ENCODE data around the gene RAI1. TPM values are rescaled to one million over a fixed set of nuclear protein-coding genes. Genes with fewer than 3 reads are reported as not detected.
"Not testable (repeated sequence)": the region's sequence is repeated elsewhere in the genome, so short reads cannot be mapped to it uniquely, and the experiment has no call there.

RAI1 gene
- total and polyA plus RNA-seq, 10 donors = 5.4 to 61.9 (median 35.2) TPM

- Histone ChIP-seq H3K4me1 (peaks cover 0 to 15% (median 0%) of the 10 kb centered on the region in 6 donors), H3K9me3 (peaks cover 0 to 9% (median 0%) of the 10 kb centered on the region in 8 donors), H3K27me3 (replicated peaks in 1 of 7) (no peaks in the 10 kb centered on the region), H3K4me3 (no peak overlapping the region), H3K36me3 (no peaks in the 10 kb centered on the region), H3K27ac (no peak overlapping the region)
- WGBS, 5 donors = 88 to 98% (median 94%) methylated on average over 5 of the region's 5 CpGs
- no peak for DNase-seq
- intact Hi-C loops (cut with DNase I; ENCODE audit: low total_unique reads) = no loop called here
- no peak for TF ChIP-seq POLR2A (IDR thresholded peaks at IDR 0.05)
- TF ChIP-seq CTCF (IDR thresholded peaks at IDR 0.05 in 8 of 11, conservative IDR thresholded peaks at IDR 0.05 in 3 of 11) = no peak
- TF ChIP-seq POLR2AphosphoS5 (IDR thresholded peaks at IDR 0.05) = no peak
Observed at GRCh38 chr17:17635126-17635525, 46.1 kb upstream of the RAI1 start.

GRCh38 chr17:17635537-17636271, 45.6 kb upstream of the RAI1 start:
- H3K4me3 ChIP-seq; intact Hi-C loops (cut with DNase I; ENCODE audit: low total_unique reads); DNase-seq; H3K27me3 ChIP-seq (replicated peaks in 1 of 7); H3K9me3 ChIP-seq; H3K36me3 ChIP-seq: not testable (repeated sequence)
- peak overlapping the region in 3 of 8 donors; percentile 18 to 64 (median 60) for H3K27ac ChIP-seq
- H3K4me1 ChIP-seq = peaks cover 0 to 20% (median 0%) of the 10 kb centered on the region in 6 donors
- WGBS, 5 donors = 74 to 84% (median 77%) methylated on average over 15 of the region's 15 CpGs

- DNase-seq = no peak
- peaks cover 0 to 9% (median 0%) of the 10 kb centered on the region in 8 donors for H3K9me3 ChIP-seq
- TF ChIP-seq POLR2A (IDR thresholded peaks at IDR 0.05) (no peak), POLR2AphosphoS5 (IDR thresholded peaks at IDR 0.05) (no peak), CTCF (IDR thresholded peaks at IDR 0.05 in 8 of 11, conservative IDR thresholded peaks at IDR 0.05 in 3 of 11) (no peak)
- peak overlapping the region in 3 of 8 donors; percentile 18 to 64 (median 60) for H3K27ac ChIP-seq
- no peaks in the 10 kb centered on the region for H3K36me3 ChIP-seq
- 80 to 86% (median 82%) methylated on average over 5 of the region's 5 CpGs for WGBS, 5 donors
- no peak overlapping the region for H3K4me3 ChIP-seq
- H3K27me3 ChIP-seq (replicated peaks in 1 of 7) = no peaks in the 10 kb centered on the region
- peaks cover 0 to 20% (median under 1%) of the 10 kb centered on the region in 6 donors for H3K4me1 ChIP-seq
- intact Hi-C loops (cut with DNase I; ENCODE audit: low total_unique reads) = no loop called here
Observed at GRCh38 chr17:17636272-17636885, 44.9 kb upstream of the RAI1 start.

- Histone ChIP-seq H3K4me1 (peaks cover 0 to 27% (median 4%) of the 10 kb centered on the region in 6 donors), H3K36me3 (no peaks in the 10 kb centered on the region), H3K4me3 (no peak overlapping the region), H3K27ac (no peak overlapping the region), H3K27me3 (replicated peaks in 1 of 7) (no peaks in the 10 kb centered on the region), H3K9me3 (peaks cover 0 to 4% (median 0%) of the 10 kb centered on the region in 8 donors)
- no peak for DNase-seq
- intact Hi-C loops (cut with DNase I; ENCODE audit: low total_unique reads) = no loop called here
- TF ChIP-seq POLR2AphosphoS5 (IDR thresholded peaks at IDR 0.05) (no peak), POLR2A (IDR thresholded peaks at IDR 0.05) (no peak), CTCF (IDR thresholded peaks at IDR 0.05 in 8 of 11, conservative IDR thresholded peaks at IDR 0.05 in 3 of 11) (no peak)
- WGBS, 5 donors = 87 to 98% (median 89%) methylated on average over 2 of the region's 2 CpGs
Observed at GRCh38 chr17:17638467-17638866, 42.8 kb upstream of the RAI1 start.

All from spleen (tissue), 11 donors.